ENCODE results near the gene CHERP.

The CHERP gene

DNA sequence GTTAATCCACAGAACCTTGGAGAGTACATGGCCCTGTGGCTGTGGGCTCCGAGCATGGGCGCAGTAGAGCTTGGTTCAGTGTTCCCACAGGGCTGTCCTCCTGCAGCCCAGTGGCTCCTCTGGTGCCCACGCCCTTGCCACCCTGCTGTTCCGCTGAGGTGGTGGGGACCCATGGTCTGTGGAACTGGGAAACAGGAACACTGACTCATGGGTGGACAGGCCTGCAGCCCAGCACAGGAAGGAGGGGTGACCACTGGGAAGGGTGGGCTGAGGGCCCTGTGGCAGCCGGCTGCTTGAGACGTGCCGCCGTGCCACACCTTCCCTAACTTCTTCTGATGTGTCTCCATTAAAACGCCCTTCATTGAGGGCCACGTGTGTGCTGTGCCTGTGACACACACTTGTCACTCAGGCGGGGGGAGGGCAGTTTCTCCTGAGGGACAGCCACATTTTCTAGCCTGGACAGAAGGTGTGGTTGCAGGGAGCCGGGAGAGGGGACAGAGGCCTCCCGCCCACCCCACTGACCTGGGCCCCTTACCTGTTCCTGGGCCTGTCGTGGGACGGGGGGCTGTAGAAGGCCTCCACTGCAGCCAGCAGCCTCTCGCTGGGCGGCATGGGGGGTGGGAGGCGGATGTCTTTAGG lies 21.1 kb downstream of the CHERP start:
- H3K4me3 ChIP-seq (ENCODE audit: control insufficient read depth in 1 of 7, extremely low read depth in 1 of 7, insufficient read depth in 4 of 7, low read depth in 2 of 7, low read length in 6 of 7), result no peak overlapping the region
- peaks cover 5 to 92% (median 71%) of the 10 kb centered on the region in 4 experiments for H3K36me3 ChIP-seq (ENCODE audit: control insufficient read depth in 4 of 4, insufficient read depth in 4 of 4, low read length in 3 of 4)
- no peaks in the 10 kb centered on the region for H3K9me3 ChIP-seq (ENCODE audit: control extremely low read depth in 1 of 5, control insufficient read depth in 4 of 5, insufficient read depth in 2 of 5, low read depth in 1 of 5, low read length in 4 of 5)
- CTCF ChIA-PET, result interaction anchor here (1.1 kb wide), 1 partner anchor 11 kb away, joined by 3 read pairs; no protein-coding TSS in a partner anchor
- POLR2A ChIA-PET, result no interaction called here
- H3K27ac ChIP-seq (ENCODE audit: insufficient read depth in 1 of 2, low read depth in 1 of 2, low read length in 2 of 2, poor library complexity in 1 of 2, severe bottlenecking in 2 of 2), result no peak overlapping the region
- no peaks in the 10 kb centered on the region for H3K27me3 ChIP-seq (replicated peaks in 2 of 5; ENCODE audit: control insufficient read depth in 4 of 5, insufficient read depth in 5 of 5, low read length in 4 of 5)
- no peak for DNase-seq
- no peaks in the 10 kb centered on the region for H3K4me1 ChIP-seq (ENCODE audit: control extremely low read depth in 1 of 4, control insufficient read depth in 4 of 4, insufficient read depth in 4 of 4, low read length in 3 of 4)
- WGBS (ENCODE audit: insufficient coverage), result 96% methylated on average over 14 of the region's 18 CpGs

DNA sequence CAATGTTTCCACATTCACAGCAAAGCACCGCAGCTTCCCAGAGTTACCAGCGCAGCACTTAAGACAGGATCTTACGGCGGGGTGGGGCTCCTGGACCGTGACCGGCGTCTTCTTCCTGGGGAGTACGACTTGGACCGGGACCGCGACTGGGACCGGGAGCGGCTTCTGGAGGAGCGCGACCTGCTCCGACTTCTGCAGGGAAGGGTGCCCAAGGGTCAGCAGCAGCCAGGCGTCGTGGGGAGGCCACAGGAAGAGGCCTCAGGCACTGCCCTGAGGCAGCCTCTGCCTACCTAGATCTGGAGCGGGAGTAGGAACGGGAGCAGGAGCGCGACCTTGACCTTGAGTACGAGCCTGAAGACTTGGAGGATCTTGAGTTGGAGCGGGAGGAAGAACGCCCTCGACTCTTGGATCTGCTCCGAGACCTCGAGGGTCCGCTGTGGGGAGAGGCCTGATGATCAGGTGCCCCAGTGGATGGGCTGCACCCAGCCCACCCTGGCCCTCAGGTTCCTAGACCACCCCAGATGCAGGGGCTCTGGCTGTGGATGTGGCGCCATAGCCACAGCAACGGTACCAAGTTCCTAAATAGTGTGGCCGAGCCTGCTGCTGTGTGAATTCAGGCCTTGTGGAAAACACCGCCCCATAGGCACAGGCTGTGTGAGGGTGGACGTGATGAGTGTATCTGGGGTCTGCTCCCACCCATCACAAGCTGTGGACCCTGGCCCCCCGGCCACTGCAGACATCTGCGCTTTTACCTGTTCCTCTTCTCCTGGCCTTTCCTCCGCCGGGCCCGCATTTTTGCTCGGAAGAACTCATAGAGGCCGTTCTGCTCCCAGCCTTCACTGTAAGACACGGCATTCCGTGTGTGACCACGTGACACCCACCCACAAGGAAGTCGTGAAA lies 21.9 kb downstream of the CHERP start:
- H3K4me3 ChIP-seq (ENCODE audit: control insufficient read depth in 1 of 7, extremely low read depth in 1 of 7, insufficient read depth in 4 of 7, low read depth in 2 of 7, low read length in 6 of 7), result no peak overlapping the region
- POLR2A ChIA-PET, result no interaction called here
- DNase-seq, result no peak
- no peaks in the 10 kb centered on the region for H3K27me3 ChIP-seq (replicated peaks in 2 of 5; ENCODE audit: control insufficient read depth in 4 of 5, insufficient read depth in 5 of 5, low read length in 4 of 5)
- H3K4me1 ChIP-seq (ENCODE audit: control extremely low read depth in 1 of 4, control insufficient read depth in 4 of 4, insufficient read depth in 4 of 4, low read length in 3 of 4), result no peaks in the 10 kb centered on the region
- H3K27ac ChIP-seq (ENCODE audit: insufficient read depth in 1 of 2, low read depth in 1 of 2, low read length in 2 of 2, poor library complexity in 1 of 2, severe bottlenecking in 2 of 2), result no peak overlapping the region
- CTCF ChIA-PET, result no interaction called here
- H3K36me3 ChIP-seq (ENCODE audit: control insufficient read depth in 4 of 4, insufficient read depth in 4 of 4, low read length in 3 of 4), result peaks cover 3 to 85% (median 69%) of the 10 kb centered on the region in 4 experiments
- WGBS (ENCODE audit: insufficient coverage), result 95% methylated on average over 39 of the region's 45 CpGs
- no peaks in the 10 kb centered on the region for H3K9me3 ChIP-seq (ENCODE audit: control extremely low read depth in 1 of 5, control insufficient read depth in 4 of 5, insufficient read depth in 2 of 5, low read depth in 1 of 5, low read length in 4 of 5)

DNA sequence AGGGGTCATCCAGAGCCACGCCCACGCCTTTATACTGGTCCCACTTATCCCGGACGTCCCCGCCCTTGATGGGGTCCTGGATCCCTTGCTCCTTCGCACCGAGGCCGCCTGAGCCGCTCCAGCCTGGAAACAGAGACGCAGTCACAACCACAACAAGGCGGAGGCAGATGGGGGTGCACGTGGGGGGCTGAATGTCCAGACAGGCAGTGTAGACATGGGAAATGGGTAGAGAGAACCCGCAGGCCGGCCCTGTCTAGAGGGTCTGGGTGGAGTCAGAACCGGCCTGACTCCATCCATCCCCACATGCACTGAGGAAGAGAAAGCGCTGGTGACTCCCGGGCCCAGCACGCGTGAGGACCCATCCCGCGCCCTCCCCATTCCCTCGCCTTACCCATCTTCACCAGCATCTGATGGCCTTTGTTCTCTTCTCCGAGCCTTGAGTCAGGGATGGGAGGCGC lies 23.0 kb downstream of the CHERP start:
- Histone ChIP-seq H3K36me3 (ENCODE audit: control insufficient read depth in 4 of 4, insufficient read depth in 4 of 4, low read length in 3 of 4) (peaks cover 3 to 82% (median 68%) of the 10 kb centered on the region in 4 experiments), H3K27ac (ENCODE audit: insufficient read depth in 1 of 2, low read depth in 1 of 2, low read length in 2 of 2, poor library complexity in 1 of 2, severe bottlenecking in 2 of 2) (no peak overlapping the region), H3K4me3 (ENCODE audit: control insufficient read depth in 1 of 7, extremely low read depth in 1 of 7, insufficient read depth in 4 of 7, low read depth in 2 of 7, low read length in 6 of 7) (no peak overlapping the region), H3K27me3 (replicated peaks in 2 of 5; ENCODE audit: control insufficient read depth in 4 of 5, insufficient read depth in 5 of 5, low read length in 4 of 5) (no peaks in the 10 kb centered on the region), H3K9me3 (ENCODE audit: control extremely low read depth in 1 of 5, control insufficient read depth in 4 of 5, insufficient read depth in 2 of 5, low read depth in 1 of 5, low read length in 4 of 5) (no peaks in the 10 kb centered on the region), H3K4me1 (ENCODE audit: control extremely low read depth in 1 of 4, control insufficient read depth in 4 of 4, insufficient read depth in 4 of 4, low read length in 3 of 4) (no peaks in the 10 kb centered on the region)
- ChIA-PET CTCF (interaction anchor here (1.5 kb wide), 1 partner anchor 8 kb away, joined by 6 read pairs; no protein-coding TSS in a partner anchor), POLR2A (no interaction called here)
- 94% methylated on average over 18 of the region's 24 CpGs for WGBS (ENCODE audit: insufficient coverage)
- no peak for DNase-seq

DNA sequence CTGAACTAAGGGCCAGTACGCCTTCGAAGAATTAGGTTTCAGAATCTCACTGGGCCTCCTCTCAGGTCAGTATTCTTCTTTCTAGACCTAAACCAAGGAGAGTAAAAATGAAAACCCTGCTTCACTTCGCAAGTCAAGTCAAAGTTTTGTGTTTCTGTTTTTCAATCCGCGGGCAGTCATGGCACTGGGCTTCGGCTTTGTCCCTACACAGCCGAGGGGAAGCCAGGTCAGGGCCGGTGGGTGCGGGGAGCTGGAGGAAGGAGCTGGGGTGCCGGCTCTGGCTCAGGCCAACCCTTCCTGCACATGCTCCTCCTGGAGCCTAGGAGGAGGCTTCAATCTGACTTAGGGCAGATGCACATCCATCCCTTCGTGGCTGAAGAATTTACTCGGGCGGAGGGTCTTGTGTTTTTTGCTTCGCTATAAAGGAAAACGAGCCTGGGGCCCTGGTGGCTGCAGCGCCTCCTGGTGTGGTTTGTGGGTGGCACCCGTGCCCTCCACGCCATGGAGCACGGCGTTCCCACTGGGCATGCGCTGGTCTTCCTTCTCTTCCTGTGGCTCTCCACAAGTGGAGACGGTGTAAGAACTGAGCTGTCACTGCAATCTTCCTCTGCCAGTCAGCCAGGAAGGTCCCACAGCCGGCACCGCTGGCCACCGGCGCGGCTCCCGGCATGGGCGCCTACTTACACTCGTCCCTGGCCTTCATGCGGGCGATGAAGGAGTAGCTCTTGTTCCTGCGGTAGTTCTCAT lies 23.6 kb downstream of the CHERP start:
- no peaks in the 10 kb centered on the region for H3K9me3 ChIP-seq (ENCODE audit: control extremely low read depth in 1 of 5, control insufficient read depth in 4 of 5, insufficient read depth in 2 of 5, low read depth in 1 of 5, low read length in 4 of 5)
- ChIA-PET POLR2A (no interaction called here), CTCF (interaction anchor here (1.5 kb wide), 1 partner anchor 9 kb away, joined by 6 read pairs; no protein-coding TSS in a partner anchor)
- no peak for DNase-seq
- H3K4me3 ChIP-seq (ENCODE audit: control insufficient read depth in 1 of 7, extremely low read depth in 1 of 7, insufficient read depth in 4 of 7, low read depth in 2 of 7, low read length in 6 of 7), result no peak overlapping the region
- no peak overlapping the region for H3K27ac ChIP-seq (ENCODE audit: insufficient read depth in 1 of 2, low read depth in 1 of 2, low read length in 2 of 2, poor library complexity in 1 of 2, severe bottlenecking in 2 of 2)
- peaks cover 3 to 77% (median 66%) of the 10 kb centered on the region in 4 experiments for H3K36me3 ChIP-seq (ENCODE audit: control insufficient read depth in 4 of 4, insufficient read depth in 4 of 4, low read length in 3 of 4)
- WGBS (ENCODE audit: insufficient coverage), result 96% methylated on average over 31 of the region's 33 CpGs
- no peaks in the 10 kb centered on the region for H3K27me3 ChIP-seq (replicated peaks in 2 of 5; ENCODE audit: control insufficient read depth in 4 of 5, insufficient read depth in 5 of 5, low read length in 4 of 5)
- no peaks in the 10 kb centered on the region for H3K4me1 ChIP-seq (ENCODE audit: control extremely low read depth in 1 of 4, control insufficient read depth in 4 of 4, insufficient read depth in 4 of 4, low read length in 3 of 4)

DNA sequence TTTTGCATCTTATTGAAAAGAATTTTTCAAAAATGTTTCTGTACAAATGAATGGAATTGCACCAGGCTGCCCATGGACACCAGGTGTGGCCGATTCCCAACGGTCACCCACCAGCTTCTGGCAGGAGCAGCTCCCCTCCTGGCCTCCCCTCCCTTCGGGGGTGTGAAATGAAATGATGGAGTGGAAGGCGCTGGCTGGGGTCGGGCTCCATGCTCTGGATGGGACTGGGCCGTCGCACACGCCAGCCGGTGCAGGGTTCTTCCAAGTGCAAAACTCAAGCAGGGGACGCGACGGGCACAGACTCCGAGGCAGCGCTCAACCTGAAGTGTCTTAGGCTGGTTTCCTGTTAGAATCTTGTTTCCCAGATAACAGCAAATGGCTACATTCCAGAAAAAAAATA lies 24.2 kb downstream of the CHERP start:
- no peak overlapping the region for H3K27ac ChIP-seq (ENCODE audit: insufficient read depth in 1 of 2, low read depth in 1 of 2, low read length in 2 of 2, poor library complexity in 1 of 2, severe bottlenecking in 2 of 2)
- DNase-seq, result no peak
- ChIA-PET POLR2A (interaction anchor here (0.5 kb wide), 1 partner anchor 48 kb away, joined by 3 read pairs; no protein-coding TSS in a partner anchor), CTCF (interaction anchor here (1.1 to 2.3 kb wide), 3 partner anchors 9 to 68 kb away, joined by 3 to 7 read pairs (median 6); no protein-coding TSS in a partner anchor)
- no peak overlapping the region for H3K4me3 ChIP-seq (ENCODE audit: control insufficient read depth in 1 of 7, extremely low read depth in 1 of 7, insufficient read depth in 4 of 7, low read depth in 2 of 7, low read length in 6 of 7)
- H3K36me3 ChIP-seq (ENCODE audit: control insufficient read depth in 4 of 4, insufficient read depth in 4 of 4, low read length in 3 of 4), result peaks cover 3 to 76% (median 63%) of the 10 kb centered on the region in 4 experiments
- no peaks in the 10 kb centered on the region for H3K27me3 ChIP-seq (replicated peaks in 2 of 5; ENCODE audit: control insufficient read depth in 4 of 5, insufficient read depth in 5 of 5, low read length in 4 of 5)
- H3K4me1 ChIP-seq (ENCODE audit: control extremely low read depth in 1 of 4, control insufficient read depth in 4 of 4, insufficient read depth in 4 of 4, low read length in 3 of 4), result no peaks in the 10 kb centered on the region
- 92% methylated on average over 9 of the region's 14 CpGs for WGBS (ENCODE audit: insufficient coverage)
- H3K9me3 ChIP-seq (ENCODE audit: control extremely low read depth in 1 of 5, control insufficient read depth in 4 of 5, insufficient read depth in 2 of 5, low read depth in 1 of 5, low read length in 4 of 5), result no peaks in the 10 kb centered on the region

DNA sequence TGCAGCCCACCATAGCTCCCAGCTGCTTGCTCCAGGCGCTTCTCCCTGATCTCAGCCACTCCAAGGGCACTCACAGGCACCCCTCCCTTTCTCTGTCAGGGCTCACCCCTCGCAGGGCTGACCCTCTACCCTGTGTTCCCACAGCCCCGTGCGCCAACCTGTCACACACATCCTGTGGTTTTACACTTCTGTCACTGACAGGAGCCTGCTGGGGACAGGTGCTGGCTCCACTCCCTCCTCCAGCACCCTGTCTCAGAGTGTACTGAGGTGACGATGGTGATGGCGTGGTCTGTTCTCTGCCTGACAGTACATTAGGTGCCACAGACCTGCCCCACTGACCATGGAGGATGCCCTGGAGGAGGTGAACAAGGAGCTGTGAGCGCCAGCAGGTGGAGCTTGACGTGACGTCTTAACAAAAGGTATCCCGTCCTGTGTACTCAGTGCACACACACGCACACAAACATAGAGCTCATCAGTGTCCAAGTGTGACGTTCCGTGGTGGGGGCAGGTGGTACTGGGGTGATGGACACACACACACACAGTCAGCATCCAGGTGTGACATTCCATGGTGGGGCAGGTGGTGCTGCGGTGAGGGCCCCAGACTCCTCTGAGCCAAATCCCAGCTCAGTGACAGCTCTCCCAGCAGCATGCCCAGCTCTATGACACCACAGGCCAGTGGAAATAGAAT lies 25.2 kb downstream of the CHERP start:
- Histone ChIP-seq H3K9me3 (ENCODE audit: control extremely low read depth in 1 of 5, control insufficient read depth in 4 of 5, insufficient read depth in 2 of 5, low read depth in 1 of 5, low read length in 4 of 5) (no peaks in the 10 kb centered on the region), H3K4me3 (ENCODE audit: control insufficient read depth in 1 of 7, extremely low read depth in 1 of 7, insufficient read depth in 4 of 7, low read depth in 2 of 7, low read length in 6 of 7) (no peak overlapping the region), H3K4me1 (ENCODE audit: control extremely low read depth in 1 of 4, control insufficient read depth in 4 of 4, insufficient read depth in 4 of 4, low read length in 3 of 4) (no peaks in the 10 kb centered on the region), H3K27me3 (replicated peaks in 2 of 5; ENCODE audit: control insufficient read depth in 4 of 5, insufficient read depth in 5 of 5, low read length in 4 of 5) (no peaks in the 10 kb centered on the region), H3K36me3 (ENCODE audit: control insufficient read depth in 4 of 4, insufficient read depth in 4 of 4, low read length in 3 of 4) (peaks cover 3 to 74% (median 60%) of the 10 kb centered on the region in 4 experiments), H3K27ac (ENCODE audit: insufficient read depth in 1 of 2, low read depth in 1 of 2, low read length in 2 of 2, poor library complexity in 1 of 2, severe bottlenecking in 2 of 2) (no peak overlapping the region)
- ChIA-PET CTCF (interaction anchor here (1.1 to 2.3 kb wide), 3 partner anchors 17 to 67 kb away, joined by 3 to 7 read pairs (median 3); no protein-coding TSS in a partner anchor), POLR2A (no interaction called here)
- no peak for DNase-seq
- 58% methylated on average over 8 of the region's 14 CpGs for WGBS (ENCODE audit: insufficient coverage)
